GM19238 (cell line): Measurements from ENCODE around the gene PLPPR3.
"Not testable (repeated sequence)": the region's sequence is repeated elsewhere in the genome, so short reads cannot be mapped to it uniquely, and the experiment has no call there.

ENCODE experiments used
- DNase-seq: peaks from one replicate; pipeline ENCODE4 v3.0.0; 2011; ENCODE audit warnings: low spot score; ENCODE audit not compliant: insufficient read length

The PLPPR3 gene

GRCh38 chr19:853614-854220 is 32.0 kb upstream of the PLPPR3 start:
- DNase-seq, result not testable (repeated sequence)

- no peak for DNase-seq
Observed at GRCh38 chr19:853014-853585, 31.3 kb upstream of the PLPPR3 start.

DNA sequence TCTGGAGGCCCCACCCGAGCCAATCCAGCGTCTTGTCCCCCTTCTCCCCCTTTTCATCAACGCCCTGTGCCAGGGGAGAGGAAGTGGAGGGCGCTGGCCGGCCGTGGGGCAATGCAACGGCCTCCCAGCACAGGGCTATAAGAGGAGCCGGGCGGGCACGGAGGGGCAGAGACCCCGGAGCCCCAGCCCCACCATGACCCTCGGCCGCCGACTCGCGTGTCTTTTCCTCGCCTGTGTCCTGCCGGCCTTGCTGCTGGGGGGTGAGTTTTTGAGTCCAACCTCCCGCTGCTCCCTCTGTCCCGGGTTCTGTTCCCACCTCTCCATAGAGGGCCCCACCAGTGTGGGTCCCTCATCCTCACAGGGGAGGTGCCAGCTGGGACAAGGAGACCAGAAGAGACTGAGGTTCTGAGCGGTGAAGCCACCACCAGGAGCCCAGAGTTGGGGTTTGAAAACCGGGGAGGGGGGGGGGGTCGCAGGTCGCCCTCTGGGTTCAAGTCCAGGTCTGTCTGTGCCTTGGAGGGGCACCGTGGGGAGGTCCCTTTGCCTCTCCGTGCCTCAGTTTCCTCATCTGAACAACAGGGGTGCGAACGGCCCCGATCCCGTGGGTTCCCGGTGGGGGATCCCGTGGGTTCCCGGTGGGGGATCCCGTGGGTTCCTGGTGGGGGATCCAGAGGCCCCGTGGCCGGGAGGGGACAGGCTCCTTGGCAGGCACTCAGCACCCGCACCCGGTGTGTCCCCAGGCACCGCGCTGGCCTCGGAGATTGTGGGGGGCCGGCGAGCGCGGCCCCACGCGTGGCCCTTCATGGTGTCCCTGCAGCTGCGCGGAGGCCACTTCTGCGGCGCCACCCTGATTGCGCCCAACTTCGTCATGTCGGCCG is 30.6 kb upstream of the PLPPR3 start, which contains the start of gene ELANE:
Gene ELANE, plus strand, starts transcription at position 168 of the 878 bp plus-strand sequence. Its CDS starts 26 bp downstream, at position 194.
- DNase-seq, result no peak

GRCh38 chr19:850979-851335 is 29.2 kb upstream of the PLPPR3 start:
- DNase-seq, result no peak

DNA sequence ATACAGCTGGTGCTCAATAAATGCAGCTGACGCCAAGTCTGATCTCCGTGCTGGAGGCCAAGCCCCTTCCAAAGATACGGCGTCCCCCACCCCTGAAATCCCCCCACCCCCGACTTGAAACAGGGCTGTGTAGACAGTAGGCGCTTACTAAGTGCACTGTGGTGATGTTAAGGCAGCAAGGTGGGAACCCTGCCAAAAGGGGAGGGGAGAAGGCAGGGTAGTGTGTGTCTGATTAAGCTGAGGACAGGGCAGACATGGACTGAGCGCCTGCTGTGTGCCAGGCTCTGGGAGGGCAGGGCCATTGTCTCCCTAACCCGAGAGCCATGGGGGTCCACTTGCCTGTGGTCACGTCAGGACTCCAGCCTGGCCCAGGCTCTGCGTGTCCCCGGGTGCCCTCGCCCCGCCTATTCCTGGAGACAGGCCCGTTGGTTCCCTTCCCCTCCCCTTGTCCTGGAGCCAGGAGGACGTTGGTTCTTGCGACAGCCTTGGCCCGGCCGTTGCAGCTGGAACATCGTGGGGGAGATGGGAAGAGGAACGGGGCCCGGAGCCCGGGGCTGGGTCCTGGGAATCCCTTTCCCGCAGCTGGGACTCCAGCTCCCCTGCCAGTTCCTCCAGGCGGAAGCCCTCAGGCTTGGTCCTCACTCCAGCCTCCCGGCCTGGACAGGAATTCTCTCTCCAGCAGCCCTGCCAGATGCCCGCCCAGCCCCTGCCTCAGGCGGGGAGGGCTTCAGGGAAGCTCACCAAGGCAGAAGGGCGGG is 28.6 kb upstream of the PLPPR3 start:
- DNase-seq, result no peak

DNA sequence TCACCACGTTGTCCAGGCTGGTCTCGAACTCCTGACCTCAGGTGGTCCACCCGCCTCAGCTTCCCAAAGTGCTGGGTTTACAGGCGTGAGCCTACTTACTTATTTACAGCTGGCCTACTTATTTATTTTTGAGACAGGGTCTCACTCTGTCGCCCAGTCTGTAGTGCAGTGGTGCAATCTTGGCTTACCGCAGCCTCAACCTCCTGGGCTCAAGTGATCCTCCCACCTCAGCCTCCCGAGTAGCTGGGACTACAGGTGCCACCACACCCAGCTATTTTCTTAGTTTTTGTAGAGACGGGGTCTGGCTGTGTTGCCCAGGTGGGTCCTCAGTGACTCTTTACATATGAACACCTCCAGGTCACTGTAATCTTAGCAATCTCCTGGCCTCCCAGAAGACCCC is 27.4 kb upstream of the PLPPR3 start:
- not testable (repeated sequence) for DNase-seq

DNA sequence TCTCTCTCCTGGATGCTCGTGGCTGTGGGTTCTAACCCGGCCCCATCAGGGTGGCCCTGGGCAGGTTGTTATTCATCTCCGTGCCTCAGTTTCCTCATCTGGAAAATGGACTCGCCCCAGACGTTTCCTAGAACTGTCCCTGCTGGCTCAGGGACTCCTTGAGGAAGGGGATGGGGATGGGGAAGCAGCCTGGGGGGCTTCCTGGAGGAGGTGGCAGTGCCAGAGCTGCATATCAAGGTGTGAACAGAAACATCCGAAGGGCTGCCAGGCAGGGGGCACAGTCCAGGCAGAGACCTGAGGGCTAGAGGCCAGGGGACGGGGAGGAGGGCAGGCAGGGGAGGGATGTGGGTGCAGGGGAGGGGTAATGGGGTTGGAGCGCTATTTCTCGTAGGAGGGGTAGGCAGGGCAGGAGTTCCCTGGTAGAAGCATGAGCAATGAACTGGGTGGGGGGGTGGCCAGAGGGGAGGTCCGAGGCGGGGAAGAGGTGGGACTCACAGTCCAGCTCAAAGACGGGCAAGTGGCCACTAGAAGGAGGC is 26.7 kb upstream of the PLPPR3 start:
- DNase-seq, result no peak

DNA sequence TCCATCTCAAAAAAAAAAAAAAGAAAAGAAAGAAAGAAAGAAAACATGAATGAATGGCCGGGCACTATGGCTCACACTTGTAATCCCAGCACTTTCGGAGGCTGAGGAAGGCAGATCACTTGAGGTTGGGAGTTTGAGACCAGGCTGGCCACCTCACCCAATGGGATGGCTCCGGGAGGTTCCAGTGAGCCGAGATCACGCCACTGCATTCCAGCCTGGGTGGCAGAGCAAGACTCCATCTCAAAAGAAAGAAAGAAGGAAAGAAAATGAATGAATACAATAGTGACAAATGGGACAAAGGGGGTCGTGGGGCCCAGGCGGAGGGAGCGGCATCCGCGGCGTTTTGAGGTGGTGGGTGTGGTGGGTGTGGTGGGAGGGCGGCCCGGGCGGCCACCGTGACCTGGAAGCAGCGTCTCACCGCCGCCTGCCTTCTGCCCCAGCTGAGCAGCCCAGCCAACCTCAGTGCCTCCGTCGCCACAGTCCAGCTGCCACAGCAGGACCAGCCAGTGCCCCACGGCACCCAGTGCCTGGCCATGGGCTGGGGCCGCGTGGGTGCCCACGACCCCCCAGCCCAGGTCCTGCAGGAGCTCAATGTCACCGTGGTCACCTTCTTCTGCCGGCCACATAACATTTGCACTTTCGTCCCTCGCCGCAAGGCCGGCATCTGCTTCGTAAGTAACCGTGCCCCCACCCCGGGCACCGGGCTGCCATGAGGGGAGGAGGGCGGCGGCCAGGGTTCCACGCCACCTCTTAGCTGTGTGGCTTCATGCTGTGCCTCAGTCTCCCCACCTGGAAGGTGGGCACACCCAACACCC is 24.2 kb upstream of the PLPPR3 start:
- DNase-seq, result no peak

DNA sequence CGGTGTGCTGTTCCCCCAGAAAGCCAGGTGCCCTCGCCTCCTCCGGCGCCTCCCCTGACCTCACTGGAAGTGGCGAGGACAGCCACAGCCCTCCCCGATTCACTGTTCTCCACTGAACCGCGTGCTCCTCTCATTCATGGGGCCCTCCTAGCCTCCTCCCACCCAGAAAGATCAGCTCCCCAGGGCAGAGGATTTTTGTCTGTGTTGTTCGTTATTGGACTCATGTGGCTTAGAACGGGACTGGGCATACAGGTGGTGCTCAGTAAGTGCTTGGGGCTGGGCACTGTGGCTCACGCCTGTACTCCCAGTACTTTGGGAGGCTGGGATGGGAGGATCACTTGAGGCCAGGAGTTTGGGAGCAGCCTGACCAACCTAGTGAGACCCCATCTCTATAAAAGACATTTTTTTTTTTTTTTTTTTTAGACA is 22.8 kb upstream of the PLPPR3 start:
- no peak for DNase-seq

DNA sequence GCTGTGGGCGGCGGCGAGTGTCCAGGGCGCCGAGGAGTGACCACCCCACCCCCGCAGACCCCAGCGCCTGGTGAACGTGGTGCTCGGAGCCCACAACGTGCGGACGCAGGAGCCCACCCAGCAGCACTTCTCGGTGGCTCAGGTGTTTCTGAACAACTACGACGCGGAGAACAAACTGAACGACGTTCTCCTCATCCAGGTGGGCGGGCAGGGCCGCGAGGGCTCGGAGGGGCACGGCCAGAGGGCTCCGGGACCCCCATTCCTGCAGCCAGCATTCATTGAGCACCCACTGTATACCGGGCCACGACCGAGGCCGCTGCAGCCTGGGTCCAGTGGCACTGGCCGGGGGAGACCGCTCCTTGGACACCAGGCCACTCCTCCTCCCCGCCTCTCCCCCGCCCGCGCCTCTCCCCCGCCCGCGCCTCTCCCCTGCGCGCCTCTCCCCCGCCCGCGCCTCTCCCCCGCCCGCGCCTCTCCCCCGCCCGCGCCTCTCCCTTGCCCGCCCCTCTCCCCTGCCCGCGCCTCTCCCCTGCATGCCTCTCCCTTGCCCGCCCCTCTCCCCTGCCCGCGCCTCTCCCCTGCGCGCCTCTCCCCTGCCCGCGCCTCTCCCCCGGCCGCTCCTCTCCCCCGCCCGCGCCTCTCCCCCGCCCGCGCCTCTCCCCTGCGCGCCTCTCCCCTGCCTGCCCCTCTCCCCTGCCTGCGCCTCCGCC is 22.2 kb upstream of the PLPPR3 start:
- DNase-seq, result no peak

DNA sequence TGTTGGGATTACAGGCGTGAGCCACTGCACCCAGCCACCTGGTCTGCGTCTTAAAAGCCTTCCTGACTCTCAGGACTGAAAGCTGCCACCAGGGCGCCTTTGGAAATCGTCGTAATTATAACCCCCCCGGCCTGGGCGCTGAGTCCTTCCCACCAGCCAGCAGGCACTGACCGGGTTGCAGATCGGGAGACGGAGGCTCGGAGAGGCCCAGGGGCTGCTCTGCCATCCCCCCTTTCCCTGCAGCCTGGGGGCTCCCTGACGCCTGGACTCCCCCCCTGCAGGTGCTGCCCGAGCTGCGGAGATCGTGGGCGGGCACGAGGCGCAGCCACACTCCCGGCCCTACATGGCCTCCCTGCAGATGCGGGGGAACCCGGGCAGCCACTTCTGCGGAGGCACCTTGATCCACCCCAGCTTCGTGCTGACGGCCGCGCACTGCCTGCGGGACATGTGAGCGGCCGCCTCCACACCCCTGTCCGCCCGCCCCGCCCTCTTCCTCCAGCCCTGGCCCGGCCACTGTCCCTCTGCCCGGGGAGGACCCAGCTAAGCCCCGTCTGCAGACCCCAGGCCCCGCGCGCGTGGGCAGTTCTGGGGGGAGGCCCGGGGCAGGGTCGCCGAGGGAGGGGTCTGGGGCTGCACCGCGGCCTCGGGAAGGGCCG is 21.6 kb upstream of the PLPPR3 start:
- DNase-seq, result no peak

DNA sequence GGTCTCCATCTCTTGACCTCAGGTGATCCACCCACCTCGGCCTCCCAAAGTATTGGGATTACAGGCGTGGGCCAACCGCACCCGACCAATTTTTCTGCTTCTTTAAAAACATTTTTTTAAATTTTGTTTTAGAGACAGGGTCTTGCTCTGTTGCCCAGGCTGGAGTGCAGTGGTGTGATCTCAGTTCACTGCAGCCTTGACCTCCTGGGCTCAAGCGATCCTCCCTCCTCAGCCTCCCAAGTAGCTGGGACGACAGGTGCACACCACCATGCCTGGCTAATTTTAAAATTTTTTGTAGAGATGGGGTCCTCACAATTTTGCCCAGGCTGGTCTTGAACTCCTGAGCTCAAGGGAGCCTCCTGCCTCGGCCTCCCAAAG is 21.0 kb upstream of the PLPPR3 start:
- DNase-seq, result not testable (repeated sequence)

- DNase-seq, result no peak
Observed at GRCh38 chr19:840519-841206, 18.9 kb upstream of the PLPPR3 start, which contains the start of gene PRTN3. Gene PRTN3, plus strand, starts transcription at chr19:840999. Its CDS starts 10 bp downstream, at chr19:841009.

DNA sequence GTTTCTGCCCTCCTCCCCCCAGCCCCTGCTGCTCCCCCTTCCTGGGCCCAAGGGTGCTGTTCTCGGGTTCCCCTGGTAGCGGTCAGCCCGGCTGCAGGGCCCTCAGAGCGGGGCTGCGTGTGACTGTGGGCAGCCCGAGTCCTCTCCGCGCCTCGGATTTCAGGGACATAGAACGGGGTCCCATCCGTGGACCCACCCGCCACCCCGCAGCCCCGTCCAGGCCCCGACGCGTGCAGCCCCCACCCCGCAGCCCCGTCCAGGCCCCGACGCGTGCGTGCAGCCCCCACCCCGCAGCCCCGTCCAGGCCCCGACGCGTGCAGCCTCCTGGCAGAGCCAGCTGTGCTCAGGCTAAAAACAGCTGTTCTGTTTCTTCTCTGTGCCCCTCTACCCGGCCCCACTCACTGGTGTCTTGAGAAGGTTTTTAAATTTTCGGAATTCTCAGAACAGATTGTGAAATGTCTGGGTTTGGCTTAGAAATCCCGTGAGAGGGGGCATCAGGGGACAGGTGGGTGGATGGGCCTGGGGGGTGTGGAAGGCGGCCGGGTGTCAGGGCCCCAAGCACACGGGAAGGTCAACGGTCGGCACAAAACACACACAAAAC is 13.6 kb upstream of the PLPPR3 start:
- no peak for DNase-seq

GRCh38 chr19:834216-834615 is 12.5 kb upstream of the PLPPR3 start:
- no peak for DNase-seq

DNA sequence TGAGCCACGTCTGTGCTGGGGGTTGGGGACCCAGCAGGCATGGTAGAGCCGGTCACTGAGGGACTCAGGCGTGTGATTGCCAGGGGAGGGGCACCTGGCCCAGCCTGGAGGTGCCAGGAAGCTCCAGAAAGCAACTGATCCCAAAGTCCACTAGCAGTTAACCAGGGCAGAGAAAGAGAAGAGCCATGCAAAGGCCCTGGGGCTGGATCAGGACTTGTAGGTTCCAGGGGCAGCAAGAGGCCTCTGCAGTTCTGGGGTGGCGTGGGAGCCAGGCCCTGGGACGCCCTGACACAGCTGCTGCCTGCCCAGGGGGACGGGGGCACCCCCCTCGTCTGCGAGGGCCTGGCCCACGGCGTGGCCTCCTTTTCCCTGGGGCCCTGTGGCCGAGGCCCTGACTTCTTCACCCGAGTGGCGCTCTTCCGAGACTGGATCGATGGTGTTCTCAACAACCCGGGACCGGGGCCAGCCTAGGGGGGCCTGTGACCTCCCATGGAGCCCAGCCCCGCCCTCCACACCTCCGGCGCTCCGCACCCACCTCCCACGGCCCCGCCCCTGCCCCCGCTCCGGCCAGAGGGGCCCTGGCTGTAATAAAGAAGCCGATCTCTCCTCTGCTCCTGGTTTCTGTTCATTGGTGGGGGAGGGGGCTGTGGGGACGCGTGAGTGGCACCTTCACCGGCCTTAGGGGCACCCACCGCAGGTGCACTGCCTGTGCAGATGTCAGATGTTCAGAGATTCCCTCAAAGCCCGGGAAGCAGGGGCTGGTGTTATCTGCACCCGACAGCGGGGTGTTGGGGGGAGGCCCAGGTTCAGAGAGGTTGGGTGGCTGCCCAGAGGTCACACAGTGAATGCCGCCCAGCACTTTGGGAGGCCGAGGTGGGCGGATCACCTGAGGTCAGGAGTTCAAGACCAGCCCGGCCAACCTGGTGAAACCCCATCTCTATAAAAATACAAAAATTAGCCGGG is 9.9 kb upstream of the PLPPR3 start:
- no peak for DNase-seq

- no peak for DNase-seq
Observed at GRCh38 chr19:829129-829758, 7.5 kb upstream of the PLPPR3 start.
